Loucy (cell line): Measurements from ENCODE around the gene MPND.

Source experiments
- H2AFZ ChIP-seq: fragments of 200-600 bp; sonication (generic); 2 replicates; pipeline ENCODE4 v1.6.0; 2016; ENCODE audit warnings: antibody characterized with exemption, mild to moderate bottlenecking, low read length, moderate library complexity
- H3F3A ChIP-seq: fragments of 200-600 bp; 2 replicates; pipeline ENCODE4 v1.6.0; 2016; ENCODE audit warnings: antibody characterized with exemption, low read depth, mild to moderate bottlenecking
- H3K27me3 ChIP-seq: fragments of 200-600 bp; sonication (generic); 2 replicates; pipeline ENCODE4 v1.6.1; 2014; ENCODE audit warnings: low read length, mild to moderate bottlenecking; ENCODE audit not compliant: insufficient read depth, poor library complexity, severe bottlenecking
- H3K36me3 ChIP-seq: fragments of 200-600 bp; sonication (generic); 2 replicates; pipeline ENCODE4 v1.6.1; 2016; ENCODE audit warnings: low read length; ENCODE audit not compliant: insufficient read depth
- H3K4me1 ChIP-seq: fragments of 200-600 bp; sonication (generic); 2 replicates; pipeline ENCODE4 v1.5.1; 2014; ENCODE audit warnings: low read length, mild to moderate bottlenecking; ENCODE audit not compliant: insufficient read depth, poor library complexity, severe bottlenecking
- H3K4me2 ChIP-seq: fragments of 200-600 bp; sonication (generic); 2 replicates; pipeline ENCODE4 v1.6.0; 2014; ENCODE audit warnings: antibody characterized with exemption, low read length, low read depth, mild to moderate bottlenecking; ENCODE audit not compliant: poor library complexity, severe bottlenecking
- H3K4me3 ChIP-seq: fragments of 200-600 bp; sonication (generic); 2 replicates; pipeline ENCODE4 v1.5.1; 2014; ENCODE audit warnings: low read length, mild to moderate bottlenecking, mixed read lengths; ENCODE audit not compliant: poor library complexity, severe bottlenecking
- H3K79me2 ChIP-seq: fragments of 200-600 bp; sonication (generic); 2 replicates; pipeline ENCODE4 v1.6.1; 2014; ENCODE audit warnings: low read length; ENCODE audit not compliant: insufficient read depth
- H3K9ac ChIP-seq: fragments of 200-600 bp; sonication (generic); 2 replicates; pipeline ENCODE4 v1.6.0; 2014; ENCODE audit warnings: mild to moderate bottlenecking, low read depth, low read length, moderate library complexity; ENCODE audit not compliant: poor library complexity, severe bottlenecking
- H3K9me2 ChIP-seq: fragments of 200-600 bp; sonication (generic); replicated peaks from 2 replicates; pipeline ENCODE4 v1.6.1; 2016; ENCODE audit warnings: low read depth, low read length, mixed read lengths
- H3K9me3 ChIP-seq: fragments of 200-600 bp; sonication (generic); 2 replicates; pipeline ENCODE4 v1.6.1; 2014; ENCODE audit warnings: mild to moderate bottlenecking, antibody characterized with exemption, low read length, low read depth; ENCODE audit not compliant: insufficient read depth
- H4K20me1 ChIP-seq: fragments of 200-600 bp; sonication (generic); 2 replicates; pipeline ENCODE4 v1.6.0; 2014; ENCODE audit warnings: antibody characterized with exemption, low read length, mild to moderate bottlenecking; ENCODE audit not compliant: insufficient read depth, poor library complexity, severe bottlenecking
- CTCF ChIP-seq: fragments of 200-600 bp; sonication (generic); conservative IDR thresholded peaks from 2 replicates; pipeline ENCODE4 v1.5.1; 2014; ENCODE audit warnings: mild to moderate bottlenecking, antibody characterized with exemption, low read length
- EZH2phosphoT487 ChIP-seq: fragments of 200-600 bp; IDR thresholded peaks from 2 replicates; pipeline ENCODE4 v1.6.1; 2018; ENCODE audit warnings: antibody characterized with exemption, mild to moderate bottlenecking, moderate library complexity, borderline replicate concordance

The MPND gene

GRCh38 chr19:4342314-4342614, 1.1 kb upstream of the MPND start:
- Histone ChIP-seq H3K27me3 (no peaks in the 10 kb centered on the region), H3K9ac (peak overlapping the region; percentile 99), H3K9me3 (no peaks in the 10 kb centered on the region), H3K4me1 (peaks cover 12% of the 10 kb centered on the region), H2AFZ (peak overlapping the region; percentile 79), H3K36me3 (no peaks in the 10 kb centered on the region), H3F3A (peaks cover 2% of the 10 kb centered on the region; the same call in 1 of the 2 replicates), H3K4me3 (peak overlapping the region; percentile 93), H4K20me1 (peaks cover 6% of the 10 kb centered on the region), H3K79me2 (peaks cover 8% of the 10 kb centered on the region), H3K4me2 (peak overlapping the region; percentile 94), H3K9me2 (no peaks in the 10 kb centered on the region)
- TF ChIP-seq EZH2phosphoT487 (no peak), CTCF (no peak)

DNA sequence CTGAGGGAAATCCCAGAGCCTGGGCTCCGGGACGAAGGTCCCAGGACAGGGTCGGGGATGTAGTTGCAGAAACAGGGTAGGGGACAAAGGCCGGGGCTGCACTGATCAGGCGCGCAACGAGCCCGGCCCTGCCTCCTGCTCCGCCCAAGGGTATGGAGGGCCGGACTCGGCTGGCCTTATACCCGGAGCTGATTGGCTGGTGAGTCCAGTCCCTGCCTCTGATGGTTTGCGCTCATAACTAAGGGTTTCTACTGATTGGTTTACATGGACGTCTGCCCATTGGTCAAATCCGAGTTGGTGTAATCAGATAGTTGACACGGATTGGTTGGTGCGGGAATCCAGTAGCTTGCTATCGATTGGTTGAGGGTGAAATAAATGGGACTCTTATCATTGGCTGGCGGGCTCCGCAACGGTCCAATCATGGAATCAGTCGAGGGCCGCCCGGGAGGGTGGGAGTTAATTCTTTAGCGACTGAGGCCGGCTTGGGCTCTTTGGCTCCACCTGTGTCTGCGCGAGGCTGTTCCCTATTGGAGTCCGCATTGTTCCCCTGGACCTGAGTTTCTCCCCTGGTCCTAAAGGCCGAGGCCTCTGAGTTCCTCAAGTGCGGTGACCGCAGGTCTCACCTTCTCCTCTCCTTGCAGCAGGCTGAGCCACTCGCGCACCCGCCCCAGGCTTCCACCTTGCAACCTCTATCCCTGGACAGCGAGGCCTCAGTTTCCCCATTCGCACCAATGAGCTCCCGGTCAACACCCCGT, 570 bp upstream of the MPND start:
- TF ChIP-seq EZH2phosphoT487 = no peak
- TF ChIP-seq CTCF = 0 out of 2 replicates have a peak, but pooled peaks have one; percentile 26
- Histone ChIP-seq H3F3A (peaks cover 2% of the 10 kb centered on the region; the same call in 1 of the 2 replicates), H3K27me3 (no peaks in the 10 kb centered on the region), H3K36me3 (no peaks in the 10 kb centered on the region), H3K4me3 (peak overlapping the region; percentile 93), H3K9me3 (no peaks in the 10 kb centered on the region), H3K79me2 (peaks cover 8% of the 10 kb centered on the region), H3K9me2 (no peaks in the 10 kb centered on the region), H3K9ac (peak overlapping the region; percentile 99), H3K4me1 (peaks cover 15% of the 10 kb centered on the region), H4K20me1 (peaks cover 6% of the 10 kb centered on the region), H2AFZ (peak overlapping the region; percentile 93), H3K4me2 (peak overlapping the region; percentile 94)

GRCh38 chr19:4345342-4346019, 2.1 kb downstream of the MPND start:
- Histone ChIP-seq H3K79me2 (peaks cover 8% of the 10 kb centered on the region), H3K36me3 (no peaks in the 10 kb centered on the region), H3K4me1 (peaks cover 15% of the 10 kb centered on the region), H2AFZ (no peak overlapping the region), H3K4me3 (no peak overlapping the region), H3K9ac (no peak overlapping the region), H3K9me2 (no peaks in the 10 kb centered on the region), H4K20me1 (peaks cover 6% of the 10 kb centered on the region), H3K4me2 (no peak overlapping the region), H3F3A (peaks cover 2% of the 10 kb centered on the region; the same call in 1 of the 2 replicates), H3K27me3 (no peaks in the 10 kb centered on the region), H3K9me3 (no peaks in the 10 kb centered on the region)
- TF ChIP-seq EZH2phosphoT487 (no peak), CTCF (no peak)
